MCF 10A (cell line): ENCODE results near the gene CCDC183. TPM values are rescaled to one million over a fixed set of nuclear protein-coding genes. Genes with fewer than 3 reads are reported as not detected.

Experiments used
- BruUV-seq: library from RNA; stranded (reverse); fragments of 400-500 nt; replicated peaks from 2 replicates; lab custom pipeline; 2021; lab: Mats Ljungman, UMichigan
- CTCF ChIA-PET: fragments of 300-600 bp; sonication (Branson Sonifier 250); formaldehyde crosslinking; extraction: SDS; loops from one replicate; lab custom pipeline; 2021; ENCODE audit warnings: antibody characterized with exemption, inconsistent platforms; lab: Yijun Ruan, JAX
- POLR2A ChIA-PET: fragments of 300-600, 350-650 bp; sonication (Branson Sonifier 250); formaldehyde crosslinking; extraction: SDS; loops from one replicate; lab custom pipeline; 2020; ENCODE audit warnings: antibody characterized with exemption, inconsistent platforms; lab: Yijun Ruan, JAX
- DNase-seq: peaks from one replicate; pipeline ENCODE4 v3.0.0-alpha.2; 2018; ENCODE audit not compliant: unreplicated experiment
- H3K27ac Mint-ChIP-seq: one replicate; pipeline ENCODE4 v1.8.0; 2022; ENCODE audit warnings: mild to moderate bottlenecking, low read depth, mixed read lengths; ENCODE audit not compliant: unreplicated experiment
- H3K27me3 Mint-ChIP-seq: one replicate; pipeline ENCODE4 v1.8.0; 2022; ENCODE audit warnings: mixed read lengths; ENCODE audit not compliant: insufficient read depth, unreplicated experiment
- H3K36me3 Mint-ChIP-seq: one replicate; pipeline ENCODE4 v1.8.0; 2022; ENCODE audit warnings: mild to moderate bottlenecking, moderate library complexity, mixed read lengths; ENCODE audit not compliant: insufficient read depth, unreplicated experiment
- H3K4me1 Mint-ChIP-seq: one replicate; pipeline ENCODE4 v1.8.0; 2022; ENCODE audit warnings: mixed read lengths; ENCODE audit not compliant: insufficient read depth, unreplicated experiment
- H3K4me3 Mint-ChIP-seq: one replicate; pipeline ENCODE4 v1.8.0; 2022; ENCODE audit warnings: mild to moderate bottlenecking, moderate library complexity, mixed read lengths; ENCODE audit not compliant: unreplicated experiment
- H3K9me3 Mint-ChIP-seq: one replicate; pipeline ENCODE4 v1.8.0; 2022; ENCODE audit warnings: mixed read lengths; ENCODE audit not compliant: unreplicated experiment
- CTCF ChIP-seq: fragments of 200-600 bp; IDR thresholded peaks from one replicate; pipeline ENCODE4 v1.8.0; 2022; ENCODE audit warnings: antibody characterized with exemption, mild to moderate bottlenecking; ENCODE audit not compliant: unreplicated experiment
- intact Hi-C: fragments of 100-400 bp; cut with micrococcal nuclease; formaldehyde crosslinking; loops from 2 replicates; pipeline ENCODE4 v1.14.1; 2022
- total RNA-seq: library from RNA; stranded (reverse); gene quantifications from 2 replicates; pipeline ENCODE4 v1.2.3, GENCODE V29; 2022

The CCDC183 gene
- total RNA-seq, 1 experiment from 2014 or later = 0.26 TPM

DNA sequence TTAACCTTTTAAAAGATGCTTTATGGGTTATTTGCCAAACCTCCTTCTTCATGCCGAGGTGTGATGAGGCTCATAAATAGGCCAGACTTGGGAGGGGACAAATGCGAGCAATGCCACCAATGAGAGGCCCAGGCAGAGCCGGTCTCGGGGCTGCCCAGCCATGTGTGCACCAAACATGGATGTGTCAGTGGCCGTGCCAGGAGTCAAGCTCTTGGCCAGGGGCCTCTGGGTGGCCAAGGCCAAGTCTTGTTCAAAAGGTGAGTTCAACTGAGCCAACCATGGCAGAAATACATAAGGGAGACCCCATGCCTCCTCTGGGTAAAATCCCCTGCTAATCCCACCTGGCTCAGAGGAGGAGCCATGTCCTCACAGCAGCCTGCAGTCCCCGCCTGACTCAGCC, 20.9 kb upstream of the CCDC183 start:
- Mint-ChIP-seq H3K36me3 (no peaks in the 10 kb centered on the region), H3K4me3 (no peak overlapping the region), H3K27ac (no peak overlapping the region), H3K27me3 (peaks cover 38% of the 10 kb centered on the region), H3K4me1 (no peaks in the 10 kb centered on the region), H3K9me3 (no peaks in the 10 kb centered on the region)
- POLR2A ChIA-PET = interaction anchor here (0.6 kb wide), 1 partner anchor 142 kb away, joined by 3 read pairs; no protein-coding TSS in a partner anchor
- DNase-seq = no peak
- BruUV-seq = no TSS peak
- TF ChIP-seq CTCF = no peak
- CTCF ChIA-PET = interaction anchor here (1.1 to 1.9 kb wide), 3 partner anchors 9 to 14 kb away, joined by 3 to 9 read pairs (median 6); no protein-coding TSS in a partner anchor
- intact Hi-C loops = no loop called here

DNA sequence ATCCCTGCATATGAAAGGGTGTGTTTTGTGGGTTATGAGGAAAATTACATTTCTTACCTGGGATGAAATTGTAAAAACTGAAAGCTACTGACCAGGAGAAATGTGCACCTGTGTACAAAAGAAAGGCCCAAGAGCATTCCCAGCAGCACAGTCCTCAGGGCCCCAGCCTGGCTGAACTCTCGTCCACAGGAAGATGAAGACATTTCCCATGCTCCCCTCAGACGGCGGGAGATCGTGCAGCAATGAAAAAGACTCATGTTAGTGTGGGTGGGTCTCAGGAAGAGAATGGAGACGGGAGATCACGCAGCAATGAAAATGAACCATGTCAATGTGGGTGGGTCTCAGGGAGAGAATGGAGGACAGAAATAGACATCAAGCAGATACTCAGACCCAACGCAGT, 19.2 kb upstream of the CCDC183 start:
- no TSS peak for BruUV-seq
- no peaks in the 10 kb centered on the region for H3K4me1 Mint-ChIP-seq
- CTCF ChIA-PET = interaction anchor here (1.6 to 3.9 kb wide), 5 partner anchors 9 to 259 kb away, joined by 6 to 30 read pairs (median 18); partner anchors contain the start of gene LCN8
- no peaks in the 10 kb centered on the region for H3K9me3 Mint-ChIP-seq
- H3K36me3 Mint-ChIP-seq = no peaks in the 10 kb centered on the region
- H3K4me3 Mint-ChIP-seq = no peak overlapping the region
- no peak overlapping the region for H3K27ac Mint-ChIP-seq
- DNase-seq = no peak
- intact Hi-C loops = no loop called here
- TF ChIP-seq CTCF = no peak
- POLR2A ChIA-PET = interaction anchor here (0.7 kb wide), 1 partner anchor 31 kb away, joined by 4 read pairs; no protein-coding TSS in a partner anchor
- peaks cover 55% of the 10 kb centered on the region for H3K27me3 Mint-ChIP-seq

- no peak for TF ChIP-seq CTCF
- ChIA-PET POLR2A (interaction anchor here (1.4 kb wide), 1 partner anchor 11 kb away, joined by 9 read pairs; no protein-coding TSS in a partner anchor), CTCF (interaction anchor here (1.1 to 3.9 kb wide), 6 partner anchors 8 to 259 kb away, joined by 3 to 30 read pairs (median 12); partner anchors contain the start of gene LCN8)
- Mint-ChIP-seq H3K27ac (no peak overlapping the region), H3K4me3 (no peak overlapping the region), H3K36me3 (no peaks in the 10 kb centered on the region), H3K9me3 (no peaks in the 10 kb centered on the region), H3K27me3 (peaks cover 59% of the 10 kb centered on the region), H3K4me1 (no peaks in the 10 kb centered on the region)
- no peak for DNase-seq
- no TSS peak for BruUV-seq
- intact Hi-C loops = no loop called here
These were observed 18.8 kb upstream of the CCDC183 start for GRCh38 chr9:136777359-136777758.

GRCh38 chr9:136779808-136780207, 16.3 kb upstream of the CCDC183 start:
- intact Hi-C loops = no loop called here
- no peaks in the 10 kb centered on the region for H3K36me3 Mint-ChIP-seq
- CTCF ChIA-PET = interaction anchor here (0.7 to 3.9 kb wide), 7 partner anchors 13 to 230 kb away, joined by 3 to 30 read pairs (median 3); partner anchors contain the start of gene LCN8

More at GRCh38 chr9:136779808-136780207, 16.3 kb upstream of the CCDC183 start:
- no peak for DNase-seq
- peaks cover 59% of the 10 kb centered on the region for H3K27me3 Mint-ChIP-seq
- no peak for TF ChIP-seq CTCF
- no peaks in the 10 kb centered on the region for H3K9me3 Mint-ChIP-seq
- H3K27ac Mint-ChIP-seq = no peak overlapping the region
- BruUV-seq = no TSS peak
- H3K4me1 Mint-ChIP-seq = no peaks in the 10 kb centered on the region
- no peak overlapping the region for H3K4me3 Mint-ChIP-seq
- POLR2A ChIA-PET = interaction anchor here (0.6 to 0.7 kb wide), 2 partner anchors 8 to 143 kb away, joined by 3 read pairs; no protein-coding TSS in a partner anchor
